DOHH2 (cell line): ENCODE measurements around the gene DSTYK.
"Not testable (repeated sequence)": the region's sequence is repeated elsewhere in the genome, so short reads cannot be mapped to it uniquely, and the experiment has no call there.

Source experiments
- EZH2phosphoT487 ChIP-seq: fragments of 200-600 bp; sonication (generic); IDR thresholded peaks from 2 replicates; pipeline ENCODE4 v1.6.1; 2017; ENCODE audit warnings: borderline replicate concordance, mild to moderate bottlenecking, antibody characterized with exemption, low read length, moderate library complexity, mixed read lengths
- TF ChIP-seq, protein P1 (sequence below): fragments of 200-600 bp; sonication (generic); IDR thresholded peaks from one replicate; pipeline ENCODE4 v1.5.1; 2014; ENCODE audit warnings: antibody characterized with exemption, mild to moderate bottlenecking, low read depth, low read length; ENCODE audit not compliant: poor library complexity, severe bottlenecking

DNA sequence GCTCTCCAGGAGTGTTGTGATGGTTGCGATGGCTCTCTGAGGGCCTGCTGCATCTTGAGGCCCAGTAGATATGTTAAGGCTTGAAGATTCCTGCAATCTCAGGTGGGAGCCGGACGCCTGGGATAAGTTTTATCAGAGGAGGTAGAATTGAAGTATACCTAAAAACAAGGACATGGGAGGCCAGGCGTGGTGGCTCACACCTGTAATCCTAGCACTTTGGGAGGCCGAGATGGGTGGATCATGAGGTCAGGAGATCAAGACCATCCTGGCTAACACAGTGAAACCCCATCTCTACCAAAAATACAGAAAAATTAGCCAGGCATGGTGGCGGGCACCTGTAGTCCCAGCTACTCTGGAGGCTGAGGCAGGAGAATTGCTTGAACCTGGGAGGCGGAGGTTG lies 22.5 kb upstream of the DSTYK start:
- TF ChIP-seq, protein P1, sequence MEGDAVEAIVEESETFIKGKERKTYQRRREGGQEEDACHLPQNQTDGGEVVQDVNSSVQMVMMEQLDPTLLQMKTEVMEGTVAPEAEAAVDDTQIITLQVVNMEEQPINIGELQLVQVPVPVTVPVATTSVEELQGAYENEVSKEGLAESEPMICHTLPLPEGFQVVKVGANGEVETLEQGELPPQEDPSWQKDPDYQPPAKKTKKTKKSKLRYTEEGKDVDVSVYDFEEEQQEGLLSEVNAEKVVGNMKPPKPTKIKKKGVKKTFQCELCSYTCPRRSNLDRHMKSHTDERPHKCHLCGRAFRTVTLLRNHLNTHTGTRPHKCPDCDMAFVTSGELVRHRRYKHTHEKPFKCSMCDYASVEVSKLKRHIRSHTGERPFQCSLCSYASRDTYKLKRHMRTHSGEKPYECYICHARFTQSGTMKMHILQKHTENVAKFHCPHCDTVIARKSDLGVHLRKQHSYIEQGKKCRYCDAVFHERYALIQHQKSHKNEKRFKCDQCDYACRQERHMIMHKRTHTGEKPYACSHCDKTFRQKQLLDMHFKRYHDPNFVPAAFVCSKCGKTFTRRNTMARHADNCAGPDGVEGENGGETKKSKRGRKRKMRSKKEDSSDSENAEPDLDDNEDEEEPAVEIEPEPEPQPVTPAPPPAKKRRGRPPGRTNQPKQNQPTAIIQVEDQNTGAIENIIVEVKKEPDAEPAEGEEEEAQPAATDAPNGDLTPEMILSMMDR = not testable (repeated sequence)
- TF ChIP-seq EZH2phosphoT487 = not testable (repeated sequence)
